ENCODE measurements around the gene ARHGAP24.
A peak's percentile ranks its signal among the peaks of the same experiment; 100 is the strongest.

ARHGAP24 gene

GRCh38 chr4:85769009-85769408, 294.1 kb downstream of the ARHGAP24 start:
- Histone ChIP-seq H3K27me3 (ENCODE audit: low read depth, low read length) (no peaks in the 10 kb centered on the region), H3K36me3 (ENCODE audit: control insufficient read depth in 1 of 2, insufficient read depth in 2 of 2, low read length in 2 of 2) (no peaks in the 10 kb centered on the region), H3K9me3 (ENCODE audit: control insufficient read depth in 1 of 2, low read length in 2 of 2) (no peaks in the 10 kb centered on the region), H3K27ac (ENCODE audit: low read length) (no peak overlapping the region), H3K4me3 (ENCODE audit: low read depth in 1 of 2, low read length in 2 of 2) (no peak overlapping the region), H3K4me1 (ENCODE audit: control insufficient read depth in 1 of 2, insufficient read depth in 2 of 2, low read length in 2 of 2) (no peaks in the 10 kb centered on the region)

GRCh38 chr4:85772470-85772869, 297.5 kb downstream of the ARHGAP24 start:
- Histone ChIP-seq H3K4me3 (ENCODE audit: low read depth in 1 of 2, low read length in 2 of 2) (no peak overlapping the region), H3K36me3 (ENCODE audit: control insufficient read depth in 1 of 2, insufficient read depth in 2 of 2, low read length in 2 of 2) (no peaks in the 10 kb centered on the region), H3K27me3 (ENCODE audit: low read depth, low read length) (no peaks in the 10 kb centered on the region), H3K4me1 (ENCODE audit: control insufficient read depth in 1 of 2, insufficient read depth in 2 of 2, low read length in 2 of 2) (no peaks in the 10 kb centered on the region), H3K27ac (ENCODE audit: low read length) (no peak overlapping the region), H3K9me3 (ENCODE audit: control insufficient read depth in 1 of 2, low read length in 2 of 2) (no peaks in the 10 kb centered on the region)

DNA sequence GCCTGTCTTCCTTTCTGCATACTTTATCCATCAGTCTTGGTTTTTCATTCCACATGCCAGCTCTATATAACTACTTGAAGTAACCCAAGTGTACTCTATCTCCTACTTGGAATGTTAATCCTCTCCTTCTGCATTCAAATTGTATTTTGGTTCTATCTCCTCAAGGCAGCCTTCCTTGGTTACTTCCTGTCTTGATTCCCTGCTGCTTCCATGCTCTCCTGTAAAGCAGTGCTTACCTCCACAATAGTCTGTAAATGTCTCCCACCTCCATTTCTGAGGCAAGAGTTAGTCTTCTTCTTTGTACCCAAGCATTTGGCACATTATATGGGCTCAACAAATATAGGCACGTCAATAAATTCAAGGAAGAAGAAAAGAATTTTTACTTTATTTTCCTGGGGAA, 298.4 kb downstream of the ARHGAP24 start:
- H3K4me3 ChIP-seq (ENCODE audit: low read depth in 1 of 2, low read length in 2 of 2) = no peak overlapping the region
- H3K27ac ChIP-seq (ENCODE audit: low read length) = no peak overlapping the region
- H3K36me3 ChIP-seq (ENCODE audit: control insufficient read depth in 1 of 2, insufficient read depth in 2 of 2, low read length in 2 of 2) = no peaks in the 10 kb centered on the region
- no peaks in the 10 kb centered on the region for H3K27me3 ChIP-seq (ENCODE audit: low read depth, low read length)
- H3K9me3 ChIP-seq (ENCODE audit: control insufficient read depth in 1 of 2, low read length in 2 of 2) = no peaks in the 10 kb centered on the region
- H3K4me1 ChIP-seq (ENCODE audit: control insufficient read depth in 1 of 2, insufficient read depth in 2 of 2, low read length in 2 of 2) = no peaks in the 10 kb centered on the region

GRCh38 chr4:85774000-85774399, 299.1 kb downstream of the ARHGAP24 start:
- no peaks in the 10 kb centered on the region for H3K4me1 ChIP-seq (ENCODE audit: control insufficient read depth in 1 of 2, insufficient read depth in 2 of 2, low read length in 2 of 2)
- H3K9me3 ChIP-seq (ENCODE audit: control insufficient read depth in 1 of 2, low read length in 2 of 2) = no peaks in the 10 kb centered on the region
- no peaks in the 10 kb centered on the region for H3K36me3 ChIP-seq (ENCODE audit: control insufficient read depth in 1 of 2, insufficient read depth in 2 of 2, low read length in 2 of 2)
- H3K27ac ChIP-seq (ENCODE audit: low read length) = no peak overlapping the region
- H3K27me3 ChIP-seq (ENCODE audit: low read depth, low read length) = no peaks in the 10 kb centered on the region
- H3K4me3 ChIP-seq (ENCODE audit: low read depth in 1 of 2, low read length in 2 of 2) = no peak overlapping the region

DNA sequence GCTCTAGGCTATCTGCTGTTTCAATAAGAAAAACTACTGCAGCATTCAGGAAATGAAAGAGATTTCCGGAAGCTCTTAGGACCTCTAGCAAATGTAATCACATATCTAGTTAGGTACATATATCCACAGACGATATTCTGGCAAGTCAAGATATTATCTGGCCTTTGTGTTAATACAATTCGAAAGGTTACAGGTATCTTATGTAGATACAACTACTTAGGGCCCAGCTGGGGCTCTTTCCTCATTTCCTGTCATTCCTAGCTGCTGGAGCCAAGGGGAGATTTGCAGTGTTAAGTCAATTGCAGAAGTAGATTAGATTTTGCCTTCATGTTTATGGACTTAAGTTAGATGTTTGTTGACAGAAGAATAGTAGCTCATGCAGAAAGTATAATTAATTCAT, 299.5 kb downstream of the ARHGAP24 start:
- Histone ChIP-seq H3K27me3 (ENCODE audit: low read depth, low read length) (no peaks in the 10 kb centered on the region), H3K27ac (ENCODE audit: low read length) (no peak overlapping the region), H3K9me3 (ENCODE audit: control insufficient read depth in 1 of 2, low read length in 2 of 2) (no peaks in the 10 kb centered on the region), H3K36me3 (ENCODE audit: control insufficient read depth in 1 of 2, insufficient read depth in 2 of 2, low read length in 2 of 2) (no peaks in the 10 kb centered on the region), H3K4me1 (ENCODE audit: control insufficient read depth in 1 of 2, insufficient read depth in 2 of 2, low read length in 2 of 2) (no peaks in the 10 kb centered on the region), H3K4me3 (ENCODE audit: low read depth in 1 of 2, low read length in 2 of 2) (no peak overlapping the region)

- H3K27me3 ChIP-seq (ENCODE audit: low read depth, low read length) = no peaks in the 10 kb centered on the region
- no peak overlapping the region for H3K4me3 ChIP-seq (ENCODE audit: low read depth in 1 of 2, low read length in 2 of 2)
- H3K36me3 ChIP-seq (ENCODE audit: control insufficient read depth in 1 of 2, insufficient read depth in 2 of 2, low read length in 2 of 2) = no peaks in the 10 kb centered on the region
- H3K27ac ChIP-seq (ENCODE audit: low read length) = no peak overlapping the region
- H3K9me3 ChIP-seq (ENCODE audit: control insufficient read depth in 1 of 2, low read length in 2 of 2) = no peaks in the 10 kb centered on the region
- H3K4me1 ChIP-seq (ENCODE audit: control insufficient read depth in 1 of 2, insufficient read depth in 2 of 2, low read length in 2 of 2) = no peaks in the 10 kb centered on the region
Measured at GRCh38 chr4:85776096-85776495, 301.1 kb downstream of the ARHGAP24 start.

DNA sequence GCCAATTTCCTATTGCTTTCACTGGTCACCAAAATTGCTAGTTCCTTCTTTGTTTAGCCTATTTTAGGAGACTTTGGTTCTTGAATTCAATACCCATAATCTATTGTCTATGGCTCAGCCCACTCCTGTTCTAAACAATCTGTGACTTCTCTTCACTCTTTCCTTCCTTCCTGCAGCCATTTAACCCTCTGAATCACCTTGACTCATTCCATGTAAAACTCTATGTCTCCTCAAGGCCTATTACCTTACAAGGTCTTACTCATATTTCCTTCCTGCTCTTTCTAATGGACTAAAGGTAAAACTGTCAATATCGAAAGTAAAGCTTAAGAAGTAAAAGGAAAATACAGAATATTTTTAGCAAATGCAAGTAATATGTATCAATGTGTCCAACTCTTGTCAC, 301.6 kb downstream of the ARHGAP24 start:
- no peak overlapping the region for H3K27ac ChIP-seq (ENCODE audit: low read length)
- no peaks in the 10 kb centered on the region for H3K27me3 ChIP-seq (ENCODE audit: low read depth, low read length)
- H3K9me3 ChIP-seq (ENCODE audit: control insufficient read depth in 1 of 2, low read length in 2 of 2) = no peaks in the 10 kb centered on the region
- peaks cover 0 to 3% of the 10 kb centered on the region in 2 donors for H3K4me1 ChIP-seq (ENCODE audit: control insufficient read depth in 1 of 2, insufficient read depth in 2 of 2, low read length in 2 of 2)
- H3K36me3 ChIP-seq (ENCODE audit: control insufficient read depth in 1 of 2, insufficient read depth in 2 of 2, low read length in 2 of 2) = no peaks in the 10 kb centered on the region
- H3K4me3 ChIP-seq (ENCODE audit: low read depth in 1 of 2, low read length in 2 of 2) = no peak overlapping the region

DNA sequence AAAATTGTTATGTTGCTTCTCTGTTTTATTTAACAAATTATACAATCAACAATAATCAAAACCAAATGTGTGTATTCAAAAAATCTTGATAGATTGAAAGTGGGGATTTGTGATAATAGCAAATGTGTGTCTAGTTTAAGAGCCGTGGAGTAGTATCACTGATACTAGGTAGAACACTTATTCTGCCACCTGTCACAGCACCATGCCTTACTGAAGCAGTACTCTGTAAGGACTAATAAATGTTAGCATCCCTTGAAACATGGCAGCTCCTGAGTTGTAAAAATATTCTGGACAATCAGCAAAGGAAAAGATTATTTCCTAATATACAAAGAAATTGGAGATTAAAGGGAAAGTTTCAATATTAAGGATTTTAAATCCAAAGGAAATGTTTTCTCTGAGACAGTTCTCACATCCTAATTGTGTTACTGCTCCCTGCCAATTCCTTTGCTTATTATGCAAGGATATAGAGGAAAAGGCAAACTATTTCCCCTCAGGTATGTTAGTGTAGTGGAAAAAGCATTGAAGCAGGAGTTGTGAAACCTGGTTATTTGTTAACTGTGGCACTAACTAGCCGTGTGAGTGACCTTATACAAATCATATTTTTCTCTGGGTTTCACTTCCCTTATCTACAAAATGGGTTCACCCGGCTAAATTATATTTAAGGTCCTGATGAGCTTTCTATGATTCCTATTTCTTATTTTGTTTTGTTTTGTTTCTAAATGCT, 303.1 kb downstream of the ARHGAP24 start:
- Histone ChIP-seq H3K27me3 (ENCODE audit: low read depth, low read length) (no peaks in the 10 kb centered on the region), H3K4me1 (ENCODE audit: control insufficient read depth in 1 of 2, insufficient read depth in 2 of 2, low read length in 2 of 2) (peaks cover 0 to 8% of the 10 kb centered on the region in 2 donors), H3K4me3 (ENCODE audit: low read depth in 1 of 2, low read length in 2 of 2) (peak overlapping the region; percentile 58 to 64), H3K27ac (ENCODE audit: low read length) (peak overlapping the region; percentile 82), H3K36me3 (ENCODE audit: control insufficient read depth in 1 of 2, insufficient read depth in 2 of 2, low read length in 2 of 2) (no peaks in the 10 kb centered on the region), H3K9me3 (ENCODE audit: control insufficient read depth in 1 of 2, low read length in 2 of 2) (no peaks in the 10 kb centered on the region)

DNA sequence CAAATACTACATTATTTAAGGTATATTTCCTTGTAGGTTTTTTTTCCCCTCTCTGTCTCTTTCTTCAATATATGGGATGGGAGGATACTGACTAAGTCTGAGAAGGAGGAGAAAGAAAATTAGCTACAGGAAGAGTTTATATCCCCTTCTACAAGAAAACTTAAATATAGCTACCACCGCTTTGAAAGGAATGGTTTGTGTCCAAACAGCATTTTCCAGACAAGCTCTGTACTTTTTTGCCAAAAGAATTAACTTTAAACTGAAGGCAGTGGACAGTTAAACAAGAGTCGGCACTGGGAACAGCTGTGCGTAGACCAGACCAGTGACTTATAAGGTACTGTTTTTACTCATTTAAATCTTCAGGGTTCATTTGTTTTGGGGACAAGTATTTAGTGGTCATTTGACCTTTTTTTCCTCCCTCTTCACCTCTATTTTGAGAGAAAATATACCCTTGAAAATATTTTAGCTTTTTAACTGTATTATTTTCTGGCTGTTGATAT, 303.7 kb downstream of the ARHGAP24 start:
- peak overlapping the region; percentile 82 for H3K27ac ChIP-seq (ENCODE audit: low read length)
- H3K4me1 ChIP-seq (ENCODE audit: control insufficient read depth in 1 of 2, insufficient read depth in 2 of 2, low read length in 2 of 2) = peaks cover 0 to 8% of the 10 kb centered on the region in 2 donors
- H3K27me3 ChIP-seq (ENCODE audit: low read depth, low read length) = no peaks in the 10 kb centered on the region
- peak overlapping the region; percentile 58 to 64 for H3K4me3 ChIP-seq (ENCODE audit: low read depth in 1 of 2, low read length in 2 of 2)
- H3K36me3 ChIP-seq (ENCODE audit: control insufficient read depth in 1 of 2, insufficient read depth in 2 of 2, low read length in 2 of 2) = no peaks in the 10 kb centered on the region
- no peaks in the 10 kb centered on the region for H3K9me3 ChIP-seq (ENCODE audit: control insufficient read depth in 1 of 2, low read length in 2 of 2)

DNA sequence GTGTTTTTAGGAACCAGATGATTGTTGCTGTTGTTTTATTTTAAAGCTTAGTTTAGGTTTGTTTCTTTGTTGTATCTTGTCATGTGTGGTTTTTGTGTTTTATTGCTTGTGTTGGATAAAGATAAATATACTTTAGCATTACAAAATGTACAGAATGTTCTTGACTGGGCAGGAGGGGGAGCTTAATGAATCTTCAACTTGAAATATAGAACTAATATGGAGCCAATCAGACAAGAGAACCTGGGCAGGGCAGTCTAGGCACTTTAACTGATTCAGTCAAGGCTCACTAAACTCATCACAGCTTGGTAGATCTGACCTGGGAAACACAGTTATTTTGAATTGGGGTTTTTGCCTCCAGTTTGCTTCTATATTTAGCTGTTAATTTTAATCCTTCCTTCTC, 304.2 kb downstream of the ARHGAP24 start:
- Histone ChIP-seq H3K9me3 (ENCODE audit: control insufficient read depth in 1 of 2, low read length in 2 of 2) (no peaks in the 10 kb centered on the region), H3K36me3 (ENCODE audit: control insufficient read depth in 1 of 2, insufficient read depth in 2 of 2, low read length in 2 of 2) (no peaks in the 10 kb centered on the region), H3K27ac (ENCODE audit: low read length) (peak overlapping the region; percentile 82), H3K4me3 (ENCODE audit: low read depth in 1 of 2, low read length in 2 of 2) (peak overlapping the region; percentile 58 to 64), H3K4me1 (ENCODE audit: control insufficient read depth in 1 of 2, insufficient read depth in 2 of 2, low read length in 2 of 2) (peaks cover 0 to 8% of the 10 kb centered on the region in 2 donors), H3K27me3 (ENCODE audit: low read depth, low read length) (no peaks in the 10 kb centered on the region)

DNA sequence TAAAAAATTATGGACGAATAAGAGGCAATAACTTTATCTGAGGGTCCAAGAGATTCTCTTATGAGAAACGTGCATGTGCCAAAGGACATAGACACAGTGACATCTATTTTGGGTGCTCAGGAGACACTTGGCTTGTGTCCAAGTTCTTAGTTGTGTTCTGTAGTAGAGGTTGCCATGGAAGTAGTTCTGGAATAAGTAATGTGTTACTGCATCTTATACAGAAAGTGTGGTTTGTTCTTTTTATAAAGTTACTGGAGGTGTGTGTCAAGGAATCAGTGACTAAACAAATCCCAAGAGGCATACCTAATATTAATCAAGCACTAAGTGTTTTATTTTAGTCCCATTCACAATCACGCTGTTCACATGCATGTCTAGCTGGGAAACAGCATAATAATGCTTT, 305.7 kb downstream of the ARHGAP24 start:
- H3K36me3 ChIP-seq (ENCODE audit: control insufficient read depth in 1 of 2, insufficient read depth in 2 of 2, low read length in 2 of 2) = no peaks in the 10 kb centered on the region
- peak overlapping the region; percentile 48 for H3K27ac ChIP-seq (ENCODE audit: low read length)
- H3K4me1 ChIP-seq (ENCODE audit: control insufficient read depth in 1 of 2, insufficient read depth in 2 of 2, low read length in 2 of 2) = peaks cover 0 to 17% of the 10 kb centered on the region in 2 donors
- no peaks in the 10 kb centered on the region for H3K9me3 ChIP-seq (ENCODE audit: control insufficient read depth in 1 of 2, low read length in 2 of 2)
- no peaks in the 10 kb centered on the region for H3K27me3 ChIP-seq (ENCODE audit: low read depth, low read length)
- H3K4me3 ChIP-seq (ENCODE audit: low read depth in 1 of 2, low read length in 2 of 2) = peak overlapping the region in 1 of 2 donors; percentile 49

GRCh38 chr4:85783483-85783882, 308.5 kb downstream of the ARHGAP24 start:
- no peaks in the 10 kb centered on the region for H3K9me3 ChIP-seq (ENCODE audit: control insufficient read depth in 1 of 2, low read length in 2 of 2)
- no peaks in the 10 kb centered on the region for H3K27me3 ChIP-seq (ENCODE audit: low read depth, low read length)
- H3K4me3 ChIP-seq (ENCODE audit: low read depth in 1 of 2, low read length in 2 of 2) = no peak overlapping the region
- peak overlapping the region; percentile 68 for H3K27ac ChIP-seq (ENCODE audit: low read length)
- peaks cover 0 to 27% of the 10 kb centered on the region in 2 donors for H3K4me1 ChIP-seq (ENCODE audit: control insufficient read depth in 1 of 2, insufficient read depth in 2 of 2, low read length in 2 of 2)
- H3K36me3 ChIP-seq (ENCODE audit: control insufficient read depth in 1 of 2, insufficient read depth in 2 of 2, low read length in 2 of 2) = no peaks in the 10 kb centered on the region
